Measurements from ENCODE around the gene TRAT1.

TRAT1 gene

GRCh38 chr3:108891833-108892232 lies 69.2 kb downstream of the TRAT1 start:
- POLR2A ChIA-PET, result no interaction called here
- DNase-seq (ENCODE audit: low read depth, low spot score), result no peak
- H3K4me3 ChIP-seq (ENCODE audit: low read depth, low read length), result no peak overlapping the region
- TF ChIP-seq CTCF (IDR thresholded peaks at IDR 0.05; ENCODE audit: insufficient read depth, low read length, missing control alignments), result no peak
- CTCF ChIA-PET, result no interaction called here

- DNase-seq (ENCODE audit: low read depth, low spot score), result no peak
- POLR2A ChIA-PET, result no interaction called here
- CTCF ChIA-PET, result interaction anchor here (1.4 kb wide), 1 partner anchor 19 kb away, joined by 3 read pairs; no protein-coding TSS in a partner anchor
- no peak overlapping the region for H3K4me3 ChIP-seq (ENCODE audit: low read depth, low read length)
- TF ChIP-seq CTCF (IDR thresholded peaks at IDR 0.05; ENCODE audit: insufficient read depth, low read length, missing control alignments), result no peak
Measured at GRCh38 chr3:108894981-108895380, 72.4 kb downstream of the TRAT1 start.

GRCh38 chr3:108897883-108898282 lies 75.3 kb downstream of the TRAT1 start:
- DNase-seq (ENCODE audit: low read depth, low spot score), result no peak
- ChIA-PET CTCF (interaction anchor here (1.2 kb wide), 1 partner anchor 18 kb away, joined by 8 read pairs; no protein-coding TSS in a partner anchor), POLR2A (no interaction called here)
- H3K4me3 ChIP-seq (ENCODE audit: low read depth, low read length), result no peak overlapping the region
- no peak for TF ChIP-seq CTCF (IDR thresholded peaks at IDR 0.05; ENCODE audit: insufficient read depth, low read length, missing control alignments)

GRCh38 chr3:108899530-108899929 lies 76.9 kb downstream of the TRAT1 start:
- ChIA-PET POLR2A (no interaction called here), CTCF (no interaction called here)
- no peak for TF ChIP-seq CTCF (IDR thresholded peaks at IDR 0.05; ENCODE audit: insufficient read depth, low read length, missing control alignments)
- DNase-seq (ENCODE audit: low read depth, low spot score), result no peak
- no peak overlapping the region for H3K4me3 ChIP-seq (ENCODE audit: low read depth, low read length)
